Measurements from ENCODE around the gene RASGRF2.
A peak's percentile ranks its signal among the peaks of the same experiment; 100 is the strongest.

RASGRF2 gene

GRCh38 chr5:81213070-81213469 lies 252.9 kb downstream of the RASGRF2 start:
- DNase-seq = no peak

- DNase-seq = no peak
Observed at GRCh38 chr5:81214848-81215247, 254.7 kb downstream of the RASGRF2 start.

GRCh38 chr5:81216152-81216551 lies 256.0 kb downstream of the RASGRF2 start:
- no peak for DNase-seq

GRCh38 chr5:81219389-81219788 lies 259.2 kb downstream of the RASGRF2 start:
- no peak for DNase-seq

GRCh38 chr5:81222285-81222684 lies 262.1 kb downstream of the RASGRF2 start:
- DNase-seq = no peak

GRCh38 chr5:81225463-81225862 lies 265.3 kb downstream of the RASGRF2 start:
- no peak for DNase-seq

- DNase-seq = no peak
Observed at GRCh38 chr5:81226286-81226685, 266.1 kb downstream of the RASGRF2 start.

GRCh38 chr5:81226949-81227348 lies 266.8 kb downstream of the RASGRF2 start:
- DNase-seq = no peak

GRCh38 chr5:81228084-81228483 lies 267.9 kb downstream of the RASGRF2 start:
- DNase-seq = no peak

- DNase-seq = no peak
Observed at GRCh38 chr5:81230416-81230815, 270.3 kb downstream of the RASGRF2 start.

GRCh38 chr5:81232464-81233079 lies 272.4 kb downstream of the RASGRF2 start:
- DNase-seq = no peak

GRCh38 chr5:81233080-81233634 lies 273.0 kb downstream of the RASGRF2 start, which contains the start of gene CKMT2:
Gene CKMT2 (plus strand): TSS chr5:81233322. CDS start chr5:81251133, 17,811 bp downstream.
- DNase-seq = no peak

- no peak for DNase-seq
Observed at GRCh38 chr5:81234299-81234698, 274.1 kb downstream of the RASGRF2 start.

- no peak for DNase-seq
Observed at GRCh38 chr5:81234801-81235200, 274.6 kb downstream of the RASGRF2 start.

GRCh38 chr5:81235287-81236072 lies 275.3 kb downstream of the RASGRF2 start:
- no peak for DNase-seq

- no peak for DNase-seq
Observed at GRCh38 chr5:81238460-81238859, 278.3 kb downstream of the RASGRF2 start.

- no peak for DNase-seq
Observed at GRCh38 chr5:81239613-81240012, 279.4 kb downstream of the RASGRF2 start.

GRCh38 chr5:81241001-81241400 lies 280.8 kb downstream of the RASGRF2 start:
- DNase-seq = no peak

GRCh38 chr5:81241961-81242648 lies 281.9 kb downstream of the RASGRF2 start:
- DNase-seq = no peak

GRCh38 chr5:81242906-81243436 lies 282.8 kb downstream of the RASGRF2 start:
- DNase-seq = peak; percentile 44

- no peak for DNase-seq
Observed at GRCh38 chr5:81244451-81244850, 284.3 kb downstream of the RASGRF2 start.

GRCh38 chr5:81245871-81246235 lies 285.7 kb downstream of the RASGRF2 start:
- DNase-seq = no peak

- no peak for DNase-seq
Observed at GRCh38 chr5:81246697-81247096, 286.5 kb downstream of the RASGRF2 start.
